ENCODE measurements around the gene ACKR1.

Gene ACKR1

DNA sequence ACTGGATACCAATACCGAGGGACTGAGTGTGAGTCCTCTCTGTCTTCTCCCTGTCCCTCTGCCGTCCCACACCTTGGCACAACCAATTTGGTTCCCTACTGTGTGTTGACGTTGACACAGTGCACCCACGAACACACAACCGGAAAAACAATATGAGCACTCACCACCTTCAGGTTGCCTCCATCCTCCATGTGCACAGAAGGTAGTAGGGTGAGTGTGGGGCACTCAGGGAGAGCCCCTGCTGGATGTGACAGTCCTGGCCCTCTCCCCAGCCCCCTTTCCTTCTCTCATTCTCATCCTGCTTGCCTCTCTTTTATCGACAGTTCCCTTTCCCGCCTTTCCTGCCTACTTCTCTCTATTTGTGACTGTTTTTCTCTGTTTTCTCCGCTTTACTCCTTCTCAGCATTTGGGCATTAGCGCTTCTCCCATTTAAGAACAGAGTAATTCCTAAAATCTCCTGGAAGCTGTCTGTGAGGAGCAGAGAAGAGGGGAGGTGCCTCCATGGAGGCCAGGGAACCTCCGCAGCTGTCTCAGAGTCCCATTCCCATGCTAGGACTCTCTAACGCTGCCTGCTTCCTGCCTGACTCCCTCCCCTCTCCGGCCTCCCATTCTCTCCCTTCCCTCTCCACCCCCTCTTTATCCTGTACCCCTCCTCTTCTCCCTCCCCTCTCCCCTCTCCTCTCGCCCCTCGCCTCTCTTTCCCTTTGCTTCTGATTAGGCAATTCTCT lies 16.9 kb upstream of the ACKR1 start:
- no peak for DNase-seq

GRCh38 chr1:159188375-159188788 lies 16.3 kb upstream of the ACKR1 start:
- no peak for DNase-seq

DNA sequence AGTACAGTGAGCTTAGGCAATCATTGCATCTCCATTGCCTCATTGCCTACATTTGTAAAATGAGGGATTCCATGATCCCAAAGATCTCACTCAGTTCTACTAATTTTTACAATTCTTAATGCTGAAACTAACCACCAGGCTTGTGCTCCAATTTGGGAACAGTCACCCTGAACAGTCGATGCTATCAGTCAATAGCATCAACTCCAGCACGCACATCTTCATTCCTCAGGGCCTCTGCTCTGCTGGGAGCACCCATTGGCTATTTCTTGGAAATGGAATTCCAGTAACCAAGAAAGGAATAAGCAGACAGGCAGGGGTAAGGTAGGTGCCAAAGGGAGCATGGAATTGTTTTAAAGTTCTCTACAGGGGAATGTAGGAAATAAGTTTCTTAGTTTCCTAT lies 14.2 kb upstream of the ACKR1 start:
- DNase-seq: no peak

DNA sequence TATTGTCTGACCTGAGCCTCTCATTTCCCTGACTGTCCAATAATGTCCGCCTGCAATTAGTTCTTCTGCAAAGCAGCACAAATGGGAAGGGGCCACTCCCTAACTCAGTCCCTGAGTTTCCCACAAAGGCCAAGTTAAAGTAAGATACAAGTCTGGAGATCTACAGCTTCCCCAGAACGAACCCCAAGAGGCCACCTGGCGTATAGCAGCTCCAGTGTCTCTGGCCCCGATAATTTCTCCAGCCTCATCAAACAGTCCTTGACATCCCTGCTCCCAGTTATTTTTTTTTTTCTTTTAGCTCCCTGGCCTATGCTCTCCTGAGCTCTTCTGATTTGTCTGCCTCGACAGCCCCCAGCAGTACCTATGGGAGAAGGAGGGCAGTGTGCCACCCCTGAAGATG lies 8.1 kb upstream of the ACKR1 start:
- no peak for DNase-seq

- peak; percentile 7 for DNase-seq
These were observed 6.8 kb upstream of the ACKR1 start for GRCh38 chr1:159197561-159198557.

- DNase-seq: no peak
These were observed 4.8 kb upstream of the ACKR1 start for GRCh38 chr1:159199901-159200300.

GRCh38 chr1:159200769-159201168 lies 3.9 kb upstream of the ACKR1 start:
- no peak for DNase-seq

DNA sequence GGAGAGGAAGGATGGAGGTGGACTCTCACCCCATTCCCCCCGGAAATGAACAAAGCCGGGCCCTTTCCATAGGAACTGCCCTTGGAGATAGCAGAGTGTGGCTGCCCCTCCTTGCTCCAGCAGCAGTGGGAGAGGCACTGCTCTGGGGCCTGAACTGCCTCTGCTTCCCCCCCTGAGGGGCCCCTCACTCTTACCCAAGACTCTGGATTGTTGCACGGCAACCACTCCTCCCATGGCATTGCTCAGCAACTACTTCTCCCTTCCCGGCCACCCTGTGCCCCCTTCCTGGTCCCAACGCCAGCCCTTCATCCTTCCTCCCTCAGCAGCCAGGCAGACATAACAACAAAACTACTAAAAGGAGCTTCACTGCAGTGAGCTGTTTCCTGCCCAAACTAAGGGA lies 3.0 kb upstream of the ACKR1 start:
- no peak for DNase-seq

DNA sequence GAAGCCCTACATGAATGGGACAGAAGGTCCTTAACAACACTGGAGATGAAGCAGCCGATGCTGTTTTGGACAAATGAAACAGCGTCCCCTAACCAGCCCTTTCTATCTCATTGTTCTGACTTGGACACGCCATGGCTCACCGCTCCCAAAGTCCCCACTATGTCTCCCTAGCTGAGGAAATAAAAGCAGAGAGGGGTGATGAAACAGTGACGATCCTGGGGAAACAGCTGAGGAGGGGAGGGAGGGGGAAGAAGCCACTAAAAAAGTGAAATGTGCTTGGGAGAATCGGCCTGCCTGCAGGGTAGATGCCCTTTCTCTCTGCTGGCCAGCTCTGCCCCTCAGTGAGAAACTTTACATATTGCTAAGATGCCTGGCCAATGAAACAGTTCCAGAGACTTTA lies 1.1 kb upstream of the ACKR1 start:
- DNase-seq: no peak

DNA sequence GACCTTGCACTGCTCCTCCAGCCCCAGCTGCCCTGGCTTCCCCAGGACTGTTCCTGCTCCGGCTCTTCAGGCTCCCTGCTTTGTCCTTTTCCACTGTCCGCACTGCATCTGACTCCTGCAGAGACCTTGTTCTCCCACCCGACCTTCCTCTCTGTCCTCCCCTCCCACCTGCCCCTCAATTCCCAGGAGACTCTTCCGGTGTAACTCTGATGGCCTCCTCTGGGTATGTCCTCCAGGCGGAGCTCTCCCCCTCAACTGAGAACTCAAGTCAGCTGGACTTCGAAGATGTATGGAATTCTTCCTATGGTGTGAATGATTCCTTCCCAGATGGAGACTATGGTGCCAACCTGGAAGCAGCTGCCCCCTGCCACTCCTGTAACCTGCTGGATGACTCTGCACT lies 550 bp downstream of the ACKR1 start:
- DNase-seq: no peak

DNA sequence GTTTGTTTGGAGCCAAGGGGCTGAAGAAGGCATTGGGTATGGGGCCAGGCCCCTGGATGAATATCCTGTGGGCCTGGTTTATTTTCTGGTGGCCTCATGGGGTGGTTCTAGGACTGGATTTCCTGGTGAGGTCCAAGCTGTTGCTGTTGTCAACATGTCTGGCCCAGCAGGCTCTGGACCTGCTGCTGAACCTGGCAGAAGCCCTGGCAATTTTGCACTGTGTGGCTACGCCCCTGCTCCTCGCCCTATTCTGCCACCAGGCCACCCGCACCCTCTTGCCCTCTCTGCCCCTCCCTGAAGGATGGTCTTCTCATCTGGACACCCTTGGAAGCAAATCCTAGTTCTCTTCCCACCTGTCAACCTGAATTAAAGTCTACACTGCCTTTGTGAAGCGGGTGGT lies 1.4 kb downstream of the ACKR1 start:
- no peak for DNase-seq

DNA sequence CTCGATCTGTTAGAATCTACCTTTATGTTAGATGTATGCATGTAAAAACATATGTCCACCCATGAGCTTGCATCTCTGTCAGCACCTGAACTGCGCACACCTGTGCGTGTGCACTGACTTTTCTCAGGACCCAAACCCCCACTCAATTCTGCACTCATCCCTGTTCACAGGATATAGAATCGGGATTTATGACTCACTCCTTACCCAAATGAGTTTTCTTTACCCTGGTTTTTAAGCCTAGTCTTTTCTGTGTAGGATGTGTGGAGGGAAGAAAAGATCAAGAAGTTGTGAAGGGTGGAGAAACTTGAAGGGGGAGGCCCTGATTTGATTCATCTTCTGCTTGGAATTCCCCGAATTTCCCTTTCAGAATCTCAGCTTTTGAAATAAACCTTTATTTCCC lies 2.4 kb downstream of the ACKR1 start:
- DNase-seq: no peak

GRCh38 chr1:159207774-159208173 lies 3.1 kb downstream of the ACKR1 start:
- no peak for DNase-seq

- DNase-seq: no peak
These were observed 3.6 kb downstream of the ACKR1 start for GRCh38 chr1:159208175-159208825.

DNA sequence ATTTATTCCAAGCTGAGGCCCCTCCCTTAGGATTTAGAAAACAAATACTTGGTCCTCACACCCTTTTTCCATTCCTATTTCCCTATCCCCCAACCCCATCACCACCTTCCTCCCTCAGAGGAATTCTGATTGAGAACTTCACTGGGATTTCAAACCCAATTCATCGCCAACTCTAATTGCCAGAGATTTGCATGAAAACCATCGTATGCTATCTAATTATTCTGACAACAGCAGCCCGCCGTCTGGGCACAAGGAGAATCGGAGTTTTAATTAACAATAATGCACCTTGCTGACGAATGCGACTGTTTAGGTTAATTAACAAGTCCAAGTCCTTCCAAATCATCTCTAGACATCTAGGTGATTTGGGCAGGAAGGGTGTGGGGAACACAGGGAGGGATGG lies 4.4 kb downstream of the ACKR1 start:
- no peak for DNase-seq

DNA sequence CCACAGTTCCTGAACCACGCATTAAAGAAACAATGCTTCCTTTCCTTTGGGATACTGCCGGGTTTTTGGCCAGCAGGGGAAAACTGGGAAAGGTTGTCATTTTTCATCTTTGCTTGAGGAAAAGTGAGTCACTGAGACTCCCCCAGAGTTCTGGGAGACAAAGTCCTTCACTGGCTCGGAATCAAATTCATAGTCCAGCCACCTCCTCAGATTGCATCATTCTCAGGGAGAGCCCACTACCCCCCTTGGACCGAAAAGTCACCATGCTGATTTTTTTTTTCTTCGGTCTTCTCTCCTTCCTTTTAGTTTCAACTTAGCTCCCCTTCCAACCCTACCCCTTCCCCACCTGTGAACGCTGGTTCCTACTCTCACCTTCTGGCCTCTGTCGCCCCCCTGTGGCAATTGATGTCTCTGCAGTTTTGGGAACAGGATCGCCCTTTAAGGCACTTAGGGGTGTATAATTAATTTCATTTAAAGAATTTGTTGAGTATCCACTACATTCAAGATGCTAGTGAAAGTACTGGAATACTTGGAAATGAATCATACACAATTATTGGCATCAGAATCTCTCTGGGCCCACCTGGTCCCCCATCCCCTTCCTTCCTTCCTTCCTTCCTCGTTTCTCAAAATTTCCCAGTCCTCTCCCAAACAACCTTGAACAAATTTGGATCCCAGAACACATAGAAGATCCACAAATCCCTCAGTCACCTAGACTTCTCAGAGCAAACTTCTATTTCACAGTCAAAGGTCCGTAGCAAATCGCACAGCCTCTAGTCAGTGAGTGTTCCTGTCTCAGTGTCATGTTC lies 6.9 kb downstream of the ACKR1 start:
- DNase-seq: no peak

- no peak for DNase-seq
These were observed 7.9 kb downstream of the ACKR1 start for GRCh38 chr1:159212596-159212995.

DNA sequence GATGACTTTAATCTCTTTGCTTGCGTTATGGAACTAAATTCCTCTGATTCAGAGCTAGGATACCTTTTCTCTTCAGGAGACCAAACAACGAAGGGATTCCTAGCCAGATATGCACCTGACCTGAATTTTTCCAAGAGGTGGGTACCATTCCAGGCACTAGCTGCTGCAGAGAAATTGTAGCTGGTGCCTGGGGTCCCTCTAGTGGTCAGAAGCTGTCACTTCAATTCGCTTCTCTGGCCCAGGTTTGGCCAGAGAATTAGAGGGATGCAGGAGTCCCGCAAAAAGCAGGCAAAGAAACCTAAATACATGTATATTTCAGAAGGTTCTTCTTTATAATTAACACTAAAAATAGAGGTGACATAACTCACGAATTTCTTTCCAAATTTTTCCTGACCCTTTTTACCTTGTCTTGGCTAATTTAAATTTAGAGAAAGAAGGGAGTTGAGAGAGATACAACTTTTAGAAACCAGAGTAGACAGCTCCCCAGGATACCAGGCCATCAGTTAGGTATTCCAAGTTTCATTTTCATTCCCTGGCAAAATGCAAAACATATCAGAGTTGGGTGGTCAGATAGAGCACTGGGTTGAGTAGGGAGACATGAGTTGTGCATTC lies 9.6 kb downstream of the ACKR1 start:
- DNase-seq: peak; percentile 7

DNA sequence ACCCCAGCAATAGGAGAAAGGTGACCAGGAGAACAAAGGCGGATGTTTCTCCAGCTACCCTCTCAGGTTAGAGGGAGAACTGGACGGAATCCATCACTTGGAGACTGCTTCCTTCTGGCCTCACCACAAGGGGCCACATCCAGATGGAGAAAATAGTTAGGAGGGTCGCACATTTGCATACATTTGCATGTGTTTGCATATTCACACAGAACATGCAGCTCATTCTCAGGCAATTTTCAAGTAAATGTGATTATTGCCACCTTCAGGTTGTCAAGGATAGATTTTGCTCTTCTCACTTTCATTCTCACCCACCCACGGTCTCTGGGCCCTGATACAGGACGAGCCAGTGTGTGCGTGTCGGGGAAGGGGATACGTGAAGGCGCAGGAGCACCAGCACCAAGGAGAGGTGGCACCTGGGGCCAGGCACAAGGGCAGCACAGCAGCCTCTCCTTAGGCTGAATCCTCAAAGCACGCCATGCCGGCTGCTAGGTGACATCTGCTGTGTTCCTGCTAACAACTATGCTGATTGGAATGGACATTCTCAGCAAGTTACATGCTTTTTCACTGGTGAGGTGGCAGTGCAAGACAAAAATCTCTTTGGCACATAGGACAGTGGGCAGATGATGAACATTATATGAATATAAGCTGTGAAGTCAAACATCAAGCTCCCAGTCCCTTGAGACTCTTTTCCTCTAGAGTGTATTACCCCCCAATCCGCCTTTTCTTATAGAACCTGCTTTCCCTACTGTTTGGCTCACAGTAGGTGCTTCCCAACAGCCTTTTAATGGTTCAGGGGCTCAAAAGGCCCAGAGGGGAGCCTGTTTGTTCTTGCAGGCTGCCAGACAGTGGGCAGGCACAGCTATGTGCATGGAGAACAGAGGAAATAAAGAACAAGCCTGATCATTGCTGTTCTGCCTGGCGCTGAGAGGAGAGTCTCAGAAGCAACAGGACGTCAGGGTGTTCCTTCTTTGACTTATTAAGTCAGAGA lies 14.3 kb downstream of the ACKR1 start:
- DNase-seq: no peak

GRCh38 chr1:159222075-159222865 lies 17.6 kb downstream of the ACKR1 start:
- no peak for DNase-seq

Measured in GOT3 (cell line).